ENCODE results near the gene TMEM185A. TPM values are rescaled to one million over a fixed set of nuclear protein-coding genes. Genes with fewer than 3 reads are reported as not detected.

Gene TMEM185A
- total RNA-seq, 1 donor from 2014 or later, result 20.3 TPM

- DNase-seq (ENCODE audit: low read depth), result no peak
- no peak for TF ChIP-seq CTCF (IDR thresholded peaks at IDR 0.05; ENCODE audit: insufficient read depth, low read length, severe bottlenecking)
- H3K27me3 ChIP-seq (ENCODE audit: control insufficient read depth, insufficient read depth, low read length), result no peaks in the 10 kb centered on the region
- no peaks in the 10 kb centered on the region for H3K36me3 ChIP-seq (ENCODE audit: control insufficient read depth, insufficient read depth, low read length)
- FAIRE-seq, result no peak
- H3K4me3 ChIP-seq (ENCODE audit: low read depth, low read length), result no peak overlapping the region
These were observed 59.8 kb downstream of the TMEM185A start for GRCh38 chrX:149571770-149572169.

GRCh38 chrX:149570668-149571067 lies 60.9 kb downstream of the TMEM185A start:
- DNase-seq (ENCODE audit: low read depth), result peak; percentile 85

GRCh38 chrX:149569770-149570169 lies 61.8 kb downstream of the TMEM185A start:
- FAIRE-seq, result peak; percentile 68
- Histone ChIP-seq H3K4me3 (ENCODE audit: low read depth, low read length) (no peak overlapping the region), H3K36me3 (ENCODE audit: control insufficient read depth, insufficient read depth, low read length) (no peaks in the 10 kb centered on the region), H3K27me3 (ENCODE audit: control insufficient read depth, insufficient read depth, low read length) (no peaks in the 10 kb centered on the region)
- no peak for DNase-seq (ENCODE audit: low read depth)
- TF ChIP-seq CTCF (IDR thresholded peaks at IDR 0.05; ENCODE audit: insufficient read depth, low read length, severe bottlenecking), result no peak

More at GRCh38 chrX:149570668-149571067, 60.9 kb downstream of the TMEM185A start:
- Histone ChIP-seq H3K27me3 (ENCODE audit: control insufficient read depth, insufficient read depth, low read length) (no peaks in the 10 kb centered on the region), H3K36me3 (ENCODE audit: control insufficient read depth, insufficient read depth, low read length) (no peaks in the 10 kb centered on the region), H3K4me3 (ENCODE audit: low read depth, low read length) (no peak overlapping the region)
- no peak for FAIRE-seq
- TF ChIP-seq CTCF (IDR thresholded peaks at IDR 0.05; ENCODE audit: insufficient read depth, low read length, severe bottlenecking), result no peak

- no peak for TF ChIP-seq CTCF (IDR thresholded peaks at IDR 0.05; ENCODE audit: insufficient read depth, low read length, severe bottlenecking)
- FAIRE-seq (no peak), DNase-seq (ENCODE audit: low read depth) (no peak)
- H3K36me3 ChIP-seq (ENCODE audit: control insufficient read depth, insufficient read depth, low read length), result no peaks in the 10 kb centered on the region
- no peaks in the 10 kb centered on the region for H3K27me3 ChIP-seq (ENCODE audit: control insufficient read depth, insufficient read depth, low read length)
- H3K4me3 ChIP-seq (ENCODE audit: low read depth, low read length), result no peak overlapping the region
These were observed 62.8 kb downstream of the TMEM185A start for GRCh38 chrX:149568701-149569296.

- H3K27me3 ChIP-seq (ENCODE audit: control insufficient read depth, insufficient read depth, low read length), result no peaks in the 10 kb centered on the region
- H3K4me3 ChIP-seq (ENCODE audit: low read depth, low read length), result no peak overlapping the region
- H3K36me3 ChIP-seq (ENCODE audit: control insufficient read depth, insufficient read depth, low read length), result no peaks in the 10 kb centered on the region
- no peak for DNase-seq (ENCODE audit: low read depth)
- TF ChIP-seq CTCF (IDR thresholded peaks at IDR 0.05; ENCODE audit: insufficient read depth, low read length, severe bottlenecking), result no peak
- no peak for FAIRE-seq
These were observed 63.8 kb downstream of the TMEM185A start for GRCh38 chrX:149567621-149568417.
